Measurements from ENCODE around the gene CCDC80. TPM values are rescaled to one million over a fixed set of nuclear protein-coding genes. Genes with fewer than 3 reads are reported as not detected.

CCDC80 gene
- total and polyA plus RNA-seq, 2 experiments from 2014 or later, result 27.1 to 83.5 TPM

DNA sequence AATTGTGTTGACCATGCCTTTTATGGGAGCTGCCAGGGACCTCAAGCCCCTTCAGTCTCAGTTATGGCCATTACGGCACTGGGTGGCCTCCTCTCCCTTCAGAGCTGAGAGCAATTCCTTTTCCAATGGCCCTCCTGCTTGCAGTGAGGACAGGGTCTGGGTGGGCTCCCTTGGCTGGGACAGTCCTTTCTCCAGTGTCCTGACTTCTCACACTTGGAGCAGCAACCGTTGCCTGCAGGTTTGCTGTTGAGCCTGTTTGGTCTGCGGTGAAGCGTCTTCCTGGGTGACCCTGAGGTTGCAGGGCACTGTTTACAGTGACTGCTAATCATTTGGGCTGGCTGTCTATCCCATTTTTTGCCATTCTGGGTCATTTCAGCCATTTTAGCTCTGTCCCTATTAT is 3.5 kb upstream of the CCDC80 start:
- Histone ChIP-seq H3K27me3 (no peaks in the 10 kb centered on the region), H3K9me3 (ENCODE audit: low read depth) (no peaks in the 10 kb centered on the region), H3K79me2 (no peaks in the 10 kb centered on the region), H2AFZ (no peak overlapping the region), H3K36me3 (replicated peaks; ENCODE audit: insufficient read depth, low read depth) (no peaks in the 10 kb centered on the region), H3K27ac (no peak overlapping the region), H4K20me1 (ENCODE audit: insufficient read depth, poor library complexity, severe bottlenecking) (no peaks in the 10 kb centered on the region), H3K4me1 (ENCODE audit: insufficient read depth) (peaks cover 37% of the 10 kb centered on the region), H3K9me2 (replicated peaks; ENCODE audit: insufficient read depth) (no peaks in the 10 kb centered on the region), H3K4me3 (no peak overlapping the region), H3K4me2 (no peak overlapping the region)
- WGBS (ENCODE audit: low lambda C conversion rate, missing lambda C conversion rate), result 82% methylated on average over 4 of the region's 4 CpGs
- DNase-seq (ENCODE audit: low spot score), result no peak
- no peak for TF ChIP-seq EZH2 (IDR thresholded peaks at IDR 0.05; ENCODE audit: borderline replicate concordance)
- TF ChIP-seq, protein P1, sequence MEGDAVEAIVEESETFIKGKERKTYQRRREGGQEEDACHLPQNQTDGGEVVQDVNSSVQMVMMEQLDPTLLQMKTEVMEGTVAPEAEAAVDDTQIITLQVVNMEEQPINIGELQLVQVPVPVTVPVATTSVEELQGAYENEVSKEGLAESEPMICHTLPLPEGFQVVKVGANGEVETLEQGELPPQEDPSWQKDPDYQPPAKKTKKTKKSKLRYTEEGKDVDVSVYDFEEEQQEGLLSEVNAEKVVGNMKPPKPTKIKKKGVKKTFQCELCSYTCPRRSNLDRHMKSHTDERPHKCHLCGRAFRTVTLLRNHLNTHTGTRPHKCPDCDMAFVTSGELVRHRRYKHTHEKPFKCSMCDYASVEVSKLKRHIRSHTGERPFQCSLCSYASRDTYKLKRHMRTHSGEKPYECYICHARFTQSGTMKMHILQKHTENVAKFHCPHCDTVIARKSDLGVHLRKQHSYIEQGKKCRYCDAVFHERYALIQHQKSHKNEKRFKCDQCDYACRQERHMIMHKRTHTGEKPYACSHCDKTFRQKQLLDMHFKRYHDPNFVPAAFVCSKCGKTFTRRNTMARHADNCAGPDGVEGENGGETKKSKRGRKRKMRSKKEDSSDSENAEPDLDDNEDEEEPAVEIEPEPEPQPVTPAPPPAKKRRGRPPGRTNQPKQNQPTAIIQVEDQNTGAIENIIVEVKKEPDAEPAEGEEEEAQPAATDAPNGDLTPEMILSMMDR (IDR thresholded peaks at IDR 0.05; ENCODE audit: poor library complexity), result no peak
- TF ChIP-seq EZH2phosphoT487 (IDR thresholded peaks at IDR 0.05; ENCODE audit: low read depth, severe bottlenecking, unreplicated experiment), result no peak

DNA sequence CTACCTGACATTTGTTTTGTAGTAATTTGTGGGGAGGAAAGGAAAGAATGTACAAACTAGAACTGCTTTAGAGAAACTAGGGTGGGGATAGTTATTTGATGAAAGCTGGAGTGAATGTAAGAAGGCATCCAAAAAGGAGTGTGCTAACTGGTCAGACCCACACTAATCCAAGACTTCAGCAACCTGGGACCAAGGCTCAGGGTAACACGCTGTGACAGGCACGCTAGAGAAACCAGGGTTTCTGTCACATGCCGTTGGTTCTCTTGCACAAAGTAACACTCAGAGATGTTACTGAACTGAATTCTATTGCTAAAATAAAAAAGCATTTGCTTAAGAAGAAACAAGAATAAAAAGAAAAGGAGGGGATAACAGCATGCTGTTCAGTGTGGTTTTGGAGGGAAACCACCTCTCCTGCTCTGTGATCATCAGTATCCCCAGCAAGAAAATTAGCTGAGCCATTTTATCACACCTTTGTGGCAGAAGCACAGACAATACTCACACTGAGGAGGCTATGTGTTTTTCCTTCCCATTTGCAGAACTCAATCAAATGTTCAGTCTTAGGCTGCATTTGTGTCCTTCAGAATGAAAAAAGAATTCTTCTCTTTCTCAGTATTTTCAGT is 2.8 kb upstream of the CCDC80 start:
- Histone ChIP-seq H3K4me1 (ENCODE audit: insufficient read depth) (peaks cover 38% of the 10 kb centered on the region), H3K9me2 (replicated peaks; ENCODE audit: insufficient read depth) (no peaks in the 10 kb centered on the region), H3K36me3 (replicated peaks; ENCODE audit: insufficient read depth, low read depth) (no peaks in the 10 kb centered on the region), H3K79me2 (no peaks in the 10 kb centered on the region), H3K27me3 (no peaks in the 10 kb centered on the region), H3K4me2 (peak overlapping the region; percentile 67), H3K27ac (no peak overlapping the region), H3K4me3 (no peak overlapping the region), H2AFZ (no peak overlapping the region), H4K20me1 (ENCODE audit: insufficient read depth, poor library complexity, severe bottlenecking) (no peaks in the 10 kb centered on the region), H3K9me3 (ENCODE audit: low read depth) (no peaks in the 10 kb centered on the region)
- no peak for DNase-seq (ENCODE audit: low spot score)
- TF ChIP-seq, protein P1 (IDR thresholded peaks at IDR 0.05; ENCODE audit: poor library complexity), result no peak
- TF ChIP-seq EZH2phosphoT487 (IDR thresholded peaks at IDR 0.05; ENCODE audit: low read depth, severe bottlenecking, unreplicated experiment) (no peak), EZH2 (IDR thresholded peaks at IDR 0.05; ENCODE audit: borderline replicate concordance) (no peak)
- WGBS (ENCODE audit: low lambda C conversion rate, missing lambda C conversion rate), result 78% methylated on average over 3 of the region's 3 CpGs

GRCh38 chr3:112642912-112643506 is 2.1 kb upstream of the CCDC80 start:
- DNase-seq (ENCODE audit: low spot score), result peak; percentile 91
- Histone ChIP-seq H4K20me1 (ENCODE audit: insufficient read depth, poor library complexity, severe bottlenecking) (no peaks in the 10 kb centered on the region), H3K9me3 (ENCODE audit: low read depth) (no peaks in the 10 kb centered on the region), H3K4me2 (peak overlapping the region; percentile 67), H2AFZ (no peak overlapping the region), H3K79me2 (no peaks in the 10 kb centered on the region), H3K27me3 (no peaks in the 10 kb centered on the region), H3K36me3 (replicated peaks; ENCODE audit: insufficient read depth, low read depth) (no peaks in the 10 kb centered on the region), H3K27ac (no peak overlapping the region), H3K4me1 (ENCODE audit: insufficient read depth) (peaks cover 38% of the 10 kb centered on the region), H3K4me3 (no peak overlapping the region), H3K9me2 (replicated peaks; ENCODE audit: insufficient read depth) (no peaks in the 10 kb centered on the region)
- 13% methylated on average over 10 of the region's 10 CpGs for WGBS (ENCODE audit: low lambda C conversion rate, missing lambda C conversion rate)
- TF ChIP-seq, protein P1 (IDR thresholded peaks at IDR 0.05; ENCODE audit: poor library complexity), result peak; percentile 88
- no peak for TF ChIP-seq EZH2 (IDR thresholded peaks at IDR 0.05; ENCODE audit: borderline replicate concordance)
- TF ChIP-seq EZH2phosphoT487 (IDR thresholded peaks at IDR 0.05; ENCODE audit: low read depth, severe bottlenecking, unreplicated experiment), result no peak

Measured in hepatocyte (in vitro differentiated cells).